ENCODE results near the gene CD59. TPM values are rescaled to one million over a fixed set of nuclear protein-coding genes. Genes with fewer than 3 reads are reported as not detected.

The CD59 gene
- 100 to 1,000 TPM; 414 to 561 TPM for total RNA-seq

GRCh38 chr11:33736148-33736812, at the start of gene CD59:
CD59 (minus strand) TSS chr11:33736423; CDS start chr11:33722445, 13,978 bp downstream.
- DNase-seq (ENCODE audit: low spot score) = peak; percentile 95
- Histone ChIP-seq H3K36me3 (peaks cover 8% of the 10 kb centered on the region), H3K27me3 (no peaks in the 10 kb centered on the region), H3K4me3 (peak within 1 kb of the TSS; percentile 88 to 91), H3K27ac (peak within 1 kb of the TSS; percentile 96 to 99), H3K9me3 (no peaks in the 10 kb centered on the region), H3K4me1 (peaks cover 0 to 46% of the 10 kb centered on the region in 2 donors)
- TF ChIP-seq CTCF (IDR thresholded peaks at IDR 0.05) = no peak

GRCh38 chr11:33785609-33786008, 49.4 kb upstream of the CD59 start:
- no peak for TF ChIP-seq CTCF (IDR thresholded peaks at IDR 0.05)
- no peak for DNase-seq (ENCODE audit: low spot score)
- Histone ChIP-seq H3K4me3 (no peak overlapping the region), H3K27me3 (no peaks in the 10 kb centered on the region), H3K27ac (no peak overlapping the region), H3K4me1 (peaks cover 0 to under 1% of the 10 kb centered on the region in 2 donors), H3K36me3 (no peaks in the 10 kb centered on the region), H3K9me3 (no peaks in the 10 kb centered on the region)

- Histone ChIP-seq H3K27me3 (no peaks in the 10 kb centered on the region), H3K4me1 (peaks cover 0 to 37% of the 10 kb centered on the region in 2 donors), H3K9me3 (no peaks in the 10 kb centered on the region), H3K4me3 (no peak overlapping the region), H3K36me3 (no peaks in the 10 kb centered on the region), H3K27ac (peak overlapping the region in 1 of 2 donors; percentile 64)
- no peak for DNase-seq (ENCODE audit: low spot score)
- TF ChIP-seq CTCF (IDR thresholded peaks at IDR 0.05) = no peak
Measured at GRCh38 chr11:33779849-33780528, 43.8 kb upstream of the CD59 start.

- Histone ChIP-seq H3K9me3 (no peaks in the 10 kb centered on the region), H3K4me1 (peaks cover 0 to 40% of the 10 kb centered on the region in 2 donors), H3K27me3 (no peaks in the 10 kb centered on the region), H3K27ac (no peak overlapping the region), H3K36me3 (no peaks in the 10 kb centered on the region), H3K4me3 (no peak overlapping the region)
- TF ChIP-seq CTCF (IDR thresholded peaks at IDR 0.05) = no peak
- DNase-seq (ENCODE audit: low spot score) = no peak
Measured at GRCh38 chr11:33778675-33779074, 42.5 kb upstream of the CD59 start.

- H3K4me1 ChIP-seq = peaks cover 0 to 47% of the 10 kb centered on the region in 2 donors
- no peaks in the 10 kb centered on the region for H3K9me3 ChIP-seq
Measured at GRCh38 chr11:33777906-33778305, 41.7 kb upstream of the CD59 start.

More at GRCh38 chr11:33777906-33778305, 41.7 kb upstream of the CD59 start:
- H3K27ac ChIP-seq = no peak overlapping the region
- no peak for TF ChIP-seq CTCF (IDR thresholded peaks at IDR 0.05)
- H3K36me3 ChIP-seq = no peaks in the 10 kb centered on the region
- no peak for DNase-seq (ENCODE audit: low spot score)
- H3K4me3 ChIP-seq = no peak overlapping the region
- no peaks in the 10 kb centered on the region for H3K27me3 ChIP-seq
